TTC549 (cell line): Measurements from ENCODE around the gene SZT2.
A peak's percentile ranks its signal among the peaks of the same experiment; 100 is the strongest.

Source experiments
- FAIRE-seq: peaks from 2 replicates; lab custom pipeline; 2012; peaks lifted over from hg19 to GRCh38; lab: Jason Lieb, UNC

Gene SZT2

DNA sequence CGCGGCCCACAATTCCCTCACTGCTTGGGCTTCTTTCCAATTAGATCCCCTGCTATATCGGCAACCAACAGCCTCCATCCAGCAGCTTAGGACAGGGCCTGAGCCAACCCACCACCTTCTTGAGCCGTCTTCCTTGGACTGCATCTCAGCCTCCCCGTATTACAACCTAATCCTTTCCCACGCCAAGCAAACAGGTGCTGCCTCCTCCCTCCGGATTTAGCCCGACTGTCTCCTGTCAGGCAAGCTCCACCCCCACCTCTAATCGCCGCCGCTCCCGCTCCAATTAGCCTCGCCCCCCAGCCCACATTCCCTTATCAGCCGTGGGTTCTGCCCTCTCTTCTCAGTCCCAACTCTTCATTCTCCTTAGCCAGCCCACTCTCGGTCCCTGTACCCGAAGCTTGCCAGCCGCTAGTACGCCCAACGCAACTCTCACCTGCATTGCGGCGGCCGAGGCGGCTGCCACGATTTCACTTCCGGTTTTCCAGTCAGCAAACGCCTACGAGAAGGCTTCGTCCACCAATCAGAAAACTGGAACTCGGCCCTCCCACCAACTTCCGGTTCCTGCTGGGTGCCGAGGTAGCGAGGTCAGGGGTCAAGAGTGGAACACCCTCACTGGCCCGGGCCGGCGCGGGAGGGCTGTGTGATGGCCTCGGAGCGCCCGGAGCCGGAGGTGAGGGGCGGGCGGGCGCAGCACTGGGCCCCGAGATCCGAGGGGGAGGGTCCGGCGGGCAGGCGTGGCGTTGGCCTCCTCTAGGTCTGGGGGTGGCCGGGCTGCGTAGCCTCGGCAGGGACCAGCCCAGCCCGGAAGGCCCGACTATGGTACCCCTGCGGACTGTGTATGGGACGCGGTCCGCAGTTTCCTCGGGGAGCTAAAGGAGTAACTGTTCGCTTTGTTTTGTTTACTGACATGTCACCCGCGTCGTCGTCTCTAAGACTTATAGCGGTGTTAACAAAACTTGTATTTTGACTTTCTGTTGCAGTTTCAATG is at the start of gene SZT2, which contains the start of gene MED8:
TSS of gene SZT2 (plus strand) at position 574 of the 988 bp plus-strand sequence. CDS start at position 644, 70 bp downstream.
TSS of gene MED8 (minus strand) at position 475 of the 988 bp plus-strand sequence. CDS start at position 439, 36 bp downstream.
- no peak for FAIRE-seq

DNA sequence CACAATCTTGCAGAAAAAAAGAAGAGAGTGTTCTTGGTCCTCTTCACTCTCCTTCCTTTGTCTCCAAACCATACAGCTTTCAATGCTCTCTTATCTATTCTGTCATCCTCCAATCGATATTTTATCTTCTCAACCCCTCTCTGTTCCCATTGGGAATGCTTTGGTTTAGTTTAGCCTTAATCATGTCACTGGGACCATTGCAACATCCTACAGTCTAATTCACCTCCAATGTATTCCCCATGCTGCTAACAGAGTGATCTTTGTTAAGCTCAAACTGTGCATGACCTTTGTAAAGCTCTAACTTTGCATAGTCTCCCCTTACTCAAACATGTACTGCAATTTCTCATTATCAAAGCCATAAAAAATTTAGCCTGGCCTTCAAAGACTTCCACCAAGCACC is 49.1 kb upstream of the SZT2 start:
- FAIRE-seq = no peak

DNA sequence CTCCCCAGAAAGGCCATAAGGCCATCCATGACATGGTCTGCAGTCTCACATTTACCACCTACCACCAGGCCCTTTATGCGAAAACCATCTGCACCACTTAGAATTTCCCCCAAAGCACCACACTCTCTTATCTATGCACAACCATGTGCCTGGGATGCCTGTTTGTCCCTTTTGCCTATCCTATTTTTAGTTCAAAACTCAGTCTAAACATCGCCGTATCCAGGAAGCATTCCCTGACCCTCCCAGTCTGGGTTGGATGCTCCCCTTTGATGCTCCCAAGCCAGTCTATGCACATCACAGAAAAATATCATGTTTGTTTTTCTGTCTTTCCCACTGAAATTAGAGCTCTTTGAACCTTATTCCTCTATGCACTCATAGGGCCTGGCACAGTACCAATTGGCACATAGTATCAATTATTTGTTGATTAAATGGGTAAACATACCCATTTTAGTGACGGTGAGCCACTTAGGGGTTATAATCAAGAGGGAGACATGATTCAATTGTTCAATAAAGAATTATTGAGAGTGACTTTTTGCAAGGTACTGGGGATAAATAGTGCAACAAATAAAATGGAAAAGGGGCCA is 45.3 kb upstream of the SZT2 start:
- no peak for FAIRE-seq

DNA sequence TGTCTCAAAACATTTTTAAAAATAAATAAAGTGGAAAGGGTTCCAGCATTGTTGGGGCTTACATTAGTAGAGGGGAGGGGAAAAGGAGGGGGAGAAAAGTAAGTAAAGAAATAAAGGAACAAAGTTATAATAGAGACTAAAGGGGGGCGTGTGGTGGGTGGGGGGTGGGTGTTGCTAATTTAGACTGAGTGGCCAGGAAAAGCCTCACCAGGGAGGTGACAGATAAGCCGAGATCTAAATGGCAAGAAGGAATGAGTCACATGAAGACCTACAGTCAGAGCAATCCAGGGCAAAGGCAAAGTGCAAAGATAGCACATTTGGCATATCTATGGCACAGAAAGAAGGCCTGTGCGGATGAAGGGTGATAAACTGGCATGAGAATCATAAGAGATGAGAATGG is 44.6 kb upstream of the SZT2 start:
- no peak for FAIRE-seq

DNA sequence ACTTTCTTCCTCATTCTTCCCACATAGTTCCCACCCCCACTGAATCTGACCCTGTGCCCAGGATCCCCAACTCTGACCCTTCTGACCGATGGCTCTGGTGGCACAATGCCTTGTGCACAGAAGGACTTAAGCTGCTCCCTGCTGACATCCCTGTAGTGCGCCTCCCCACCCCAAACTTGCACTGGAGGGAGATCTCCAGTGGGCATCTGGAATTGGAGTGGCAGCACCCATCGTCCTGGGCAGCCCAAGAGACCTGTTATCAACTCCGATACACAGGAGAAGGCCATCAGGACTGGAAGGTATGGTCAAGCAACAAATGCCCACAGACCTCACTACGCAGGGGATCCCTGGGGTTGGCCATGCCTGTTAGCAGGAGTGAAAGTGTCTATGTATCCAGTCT is 43.1 kb upstream of the SZT2 start:
- no peak for FAIRE-seq

DNA sequence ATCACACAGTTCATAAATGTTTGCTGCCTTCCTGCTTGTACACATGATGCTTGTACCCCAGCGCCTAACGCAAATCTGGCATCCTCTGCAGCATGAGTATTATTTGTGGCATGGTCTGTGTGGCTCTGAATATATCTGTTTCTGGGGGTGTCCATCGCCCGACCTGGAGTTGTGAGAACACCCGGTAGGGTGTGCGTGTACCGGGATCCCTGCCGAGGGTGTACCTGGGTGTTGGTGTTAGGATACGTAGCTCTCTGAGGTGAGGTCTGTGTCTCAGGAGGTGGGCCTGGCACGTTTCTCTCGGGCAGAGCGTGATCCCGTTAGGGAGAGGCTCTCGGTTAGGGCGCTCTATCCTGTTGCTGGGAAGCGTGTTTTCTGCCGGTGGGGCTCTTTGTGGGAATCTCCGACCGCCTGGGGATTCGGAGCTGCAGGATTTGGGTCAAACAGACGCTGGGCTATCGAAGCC is 41.3 kb upstream of the SZT2 start:
- FAIRE-seq = no peak

DNA sequence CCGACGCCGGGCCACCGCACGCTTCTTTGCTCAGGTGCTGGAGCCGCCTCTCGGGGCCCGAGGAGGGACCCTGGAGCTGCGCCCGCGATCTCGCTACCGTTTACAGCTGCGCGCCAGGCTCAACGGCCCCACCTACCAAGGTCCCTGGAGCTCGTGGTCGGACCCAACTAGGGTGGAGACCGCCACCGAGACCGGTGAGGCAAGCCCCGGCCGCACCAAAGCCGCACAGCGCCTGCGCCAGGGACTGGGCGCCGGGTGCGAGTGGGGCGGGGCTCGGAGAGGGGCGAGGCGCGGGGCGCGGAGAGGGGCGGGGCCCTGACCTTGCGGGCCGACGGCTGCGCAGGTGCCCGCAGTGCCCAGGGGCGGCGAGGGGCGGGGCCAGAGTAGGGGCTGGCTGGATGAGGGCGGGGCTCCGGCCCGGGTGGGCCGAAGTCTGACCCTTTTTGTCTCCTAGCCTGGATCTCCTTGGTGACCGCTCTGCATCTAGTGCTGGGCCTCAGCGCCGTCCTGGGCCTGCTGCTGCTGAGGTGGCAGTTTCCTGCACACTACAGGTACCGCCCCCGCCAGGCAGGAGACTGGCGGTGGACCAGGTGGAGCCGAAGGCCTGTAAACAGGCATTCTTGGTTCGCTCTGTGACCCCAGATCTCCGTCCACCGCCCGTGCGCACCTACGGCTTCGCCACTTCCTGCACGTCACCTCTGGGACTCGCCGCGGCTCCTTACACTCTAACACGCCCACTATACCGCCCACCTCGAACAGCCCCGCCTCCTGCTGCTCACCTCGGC is 40.7 kb upstream of the SZT2 start:
- FAIRE-seq = no peak

DNA sequence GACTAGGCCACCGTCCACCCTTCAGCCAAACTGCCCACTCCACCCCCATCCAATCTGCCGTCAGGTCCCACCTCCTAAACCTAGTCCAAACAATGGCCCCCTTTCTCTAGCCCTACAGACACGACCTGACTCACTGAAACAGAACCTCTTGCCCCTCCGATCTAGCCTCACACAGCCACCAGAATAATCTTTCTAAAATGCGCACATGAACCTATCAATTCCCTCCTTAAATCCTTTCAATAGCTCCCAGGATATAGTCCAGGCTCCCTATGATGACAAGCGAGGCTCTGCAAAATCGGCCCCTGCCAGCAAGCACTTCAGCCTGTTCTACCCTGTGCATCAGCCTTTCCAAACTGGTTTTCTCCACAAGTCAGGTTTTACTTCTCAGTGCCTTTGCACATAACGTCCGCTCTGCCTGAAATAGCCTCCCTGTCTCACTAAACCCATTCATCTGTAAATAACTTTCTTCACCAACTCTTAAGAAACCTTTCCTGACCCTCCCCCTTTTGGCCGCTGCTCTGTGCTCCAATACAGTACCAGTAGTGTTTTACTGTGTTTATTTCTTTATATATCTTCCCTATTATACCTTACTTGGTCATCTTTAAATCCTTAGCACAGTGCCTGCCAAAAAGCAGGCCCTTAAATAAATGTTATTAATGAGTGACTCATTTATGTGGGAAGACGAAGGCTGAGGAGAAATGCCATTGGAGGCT is 39.9 kb upstream of the SZT2 start:
- FAIRE-seq = no peak

DNA sequence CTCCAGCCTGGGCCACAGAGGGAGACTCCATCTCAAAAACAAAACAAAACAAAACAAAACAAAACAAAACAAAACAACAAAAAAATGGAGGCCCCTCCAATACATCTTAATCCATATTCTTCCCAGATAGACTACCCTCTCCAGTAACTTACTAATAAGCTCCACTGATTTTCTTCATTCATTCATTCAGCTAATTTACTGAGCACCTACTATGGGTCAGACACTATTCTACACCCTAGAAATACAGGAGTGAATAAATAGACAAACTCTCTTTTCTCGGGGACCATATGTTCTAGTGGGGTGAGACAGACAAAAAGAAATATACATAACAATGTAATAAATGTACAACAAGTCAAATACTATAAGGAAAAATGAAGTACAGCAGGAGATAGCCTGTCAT is 38.7 kb upstream of the SZT2 start:
- FAIRE-seq = no peak

DNA sequence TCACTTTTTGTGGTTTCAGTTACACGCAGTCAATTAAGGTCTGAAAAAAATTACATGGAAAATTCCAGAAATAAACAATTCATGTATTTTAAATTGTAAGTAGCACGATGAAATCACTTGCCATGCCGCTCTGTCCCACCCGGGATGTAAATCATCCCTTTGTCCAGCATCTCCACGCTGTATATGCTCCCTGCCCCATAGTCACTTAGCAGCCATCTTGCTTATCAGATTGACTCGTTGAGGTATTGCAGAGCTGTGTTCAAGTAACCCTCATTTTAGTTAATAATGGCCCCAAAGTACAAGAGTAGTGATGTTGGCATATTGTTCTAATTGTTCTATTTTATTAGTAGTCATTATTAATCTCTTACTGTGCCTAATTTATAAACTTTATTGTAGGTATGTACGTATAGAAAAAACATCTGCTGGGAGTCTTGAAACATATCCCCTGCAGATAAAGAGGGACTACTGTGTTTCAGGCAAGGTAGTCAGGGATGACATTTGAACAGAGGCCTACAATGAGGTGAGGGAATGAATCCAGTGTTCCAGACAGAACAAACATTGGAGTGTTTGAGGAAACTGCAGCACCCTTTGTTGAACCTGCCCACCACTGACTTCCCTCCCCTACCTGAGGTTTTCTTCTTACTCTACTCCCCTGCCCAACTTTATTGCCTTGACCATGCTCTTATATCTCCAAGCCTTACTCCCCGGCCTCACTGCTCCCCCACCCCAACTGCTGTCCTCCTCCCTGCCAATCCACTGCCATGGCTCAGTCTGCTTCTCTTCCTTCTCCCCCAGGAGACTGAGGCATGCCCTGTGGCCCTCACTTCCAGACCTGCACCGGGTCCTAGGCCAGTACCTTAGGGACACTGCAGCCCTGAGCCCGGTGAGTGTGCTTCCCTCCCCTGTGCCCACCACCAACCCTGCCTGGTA is 38.0 kb upstream of the SZT2 start:
- FAIRE-seq = no peak

DNA sequence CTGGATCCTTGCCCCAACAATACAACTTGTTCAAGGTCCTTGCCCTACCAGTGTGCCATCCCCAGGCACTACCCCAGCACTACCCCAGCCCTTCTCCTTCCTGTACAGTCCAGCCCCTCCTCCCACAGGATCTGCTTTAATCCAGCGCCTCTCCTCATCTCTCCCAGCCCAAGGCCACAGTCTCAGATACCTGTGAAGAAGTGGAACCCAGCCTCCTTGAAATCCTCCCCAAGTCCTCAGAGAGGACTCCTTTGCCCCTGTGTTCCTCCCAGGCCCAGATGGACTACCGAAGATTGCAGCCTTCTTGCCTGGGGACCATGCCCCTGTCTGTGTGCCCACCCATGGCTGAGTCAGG is 37.4 kb upstream of the SZT2 start:
- no peak for FAIRE-seq

DNA sequence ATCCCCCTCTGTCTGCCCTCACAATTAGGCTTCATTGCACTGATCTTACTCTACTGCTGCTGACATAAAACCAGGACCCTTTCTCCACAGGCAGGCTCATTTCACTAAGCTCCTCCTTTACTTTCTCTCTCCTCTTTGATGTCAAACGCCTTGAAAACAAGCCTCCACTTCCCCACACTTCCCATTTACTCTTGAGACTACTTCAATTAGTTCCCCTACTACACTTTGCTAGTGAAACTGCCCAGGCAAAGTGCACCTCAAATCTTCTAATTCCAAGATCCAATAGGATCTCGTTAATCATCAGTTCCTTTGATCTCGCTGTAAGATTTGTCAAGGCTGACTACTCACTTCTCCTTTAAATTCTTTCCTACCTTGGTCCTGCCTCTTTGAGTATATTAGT is 36.8 kb upstream of the SZT2 start:
- FAIRE-seq = no peak

DNA sequence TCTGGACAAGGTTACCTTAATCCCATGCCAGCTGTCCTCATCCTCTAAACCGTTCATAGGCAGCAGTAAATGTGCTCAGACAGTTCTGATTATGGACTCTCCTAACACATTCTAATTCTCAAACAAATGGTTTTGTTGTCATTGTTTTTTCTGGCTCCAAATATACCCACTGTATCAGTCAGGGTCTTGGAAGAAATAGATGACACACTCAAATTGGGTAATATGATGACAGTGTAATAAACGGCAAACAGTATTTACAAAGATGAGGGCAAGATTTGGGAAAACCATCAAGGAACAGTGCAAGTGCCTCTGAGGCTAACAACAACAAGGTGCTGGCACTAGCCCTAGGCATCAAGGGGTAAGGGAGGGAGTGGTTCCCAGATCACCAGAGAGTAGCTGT is 35.2 kb upstream of the SZT2 start:
- FAIRE-seq = no peak

DNA sequence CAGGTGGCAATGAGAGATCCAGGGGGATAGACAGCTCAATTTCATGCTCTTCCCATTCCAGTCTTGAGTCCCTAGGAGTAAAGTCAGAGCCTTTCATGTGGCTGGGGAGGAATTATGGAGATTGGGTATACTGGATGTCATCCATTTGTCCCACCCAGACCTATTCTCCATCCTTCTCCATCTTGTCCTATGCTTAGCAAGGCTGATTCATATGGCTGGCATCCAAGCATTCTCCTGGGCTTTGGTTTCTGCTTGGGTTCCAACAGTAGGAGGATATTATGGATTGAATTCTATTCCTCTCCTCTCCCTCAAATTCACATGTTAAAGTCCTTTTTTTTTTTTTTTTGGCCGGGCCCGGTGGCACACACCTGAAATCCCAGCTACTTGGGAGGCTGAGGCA is 34.8 kb upstream of the SZT2 start:
- no peak for FAIRE-seq

DNA sequence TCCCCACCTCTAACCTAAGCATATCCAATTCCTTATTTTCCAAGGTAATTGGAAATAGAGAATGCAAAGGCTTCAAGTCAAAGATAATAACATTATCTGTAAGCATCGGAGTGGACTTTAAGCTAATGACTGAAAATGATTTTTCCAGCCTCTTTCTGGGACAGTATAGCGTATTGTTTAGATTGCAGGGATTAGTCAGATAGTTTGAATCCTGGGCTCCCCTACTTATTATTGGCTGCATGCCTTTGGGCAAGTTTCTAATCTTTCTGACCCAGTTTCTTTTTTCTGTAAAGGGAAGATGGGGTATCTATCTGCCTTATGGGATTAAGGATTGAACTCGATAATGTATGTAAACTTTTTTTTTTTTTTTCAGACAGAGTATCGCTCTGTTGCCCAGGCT is 32.4 kb upstream of the SZT2 start:
- no peak for FAIRE-seq

DNA sequence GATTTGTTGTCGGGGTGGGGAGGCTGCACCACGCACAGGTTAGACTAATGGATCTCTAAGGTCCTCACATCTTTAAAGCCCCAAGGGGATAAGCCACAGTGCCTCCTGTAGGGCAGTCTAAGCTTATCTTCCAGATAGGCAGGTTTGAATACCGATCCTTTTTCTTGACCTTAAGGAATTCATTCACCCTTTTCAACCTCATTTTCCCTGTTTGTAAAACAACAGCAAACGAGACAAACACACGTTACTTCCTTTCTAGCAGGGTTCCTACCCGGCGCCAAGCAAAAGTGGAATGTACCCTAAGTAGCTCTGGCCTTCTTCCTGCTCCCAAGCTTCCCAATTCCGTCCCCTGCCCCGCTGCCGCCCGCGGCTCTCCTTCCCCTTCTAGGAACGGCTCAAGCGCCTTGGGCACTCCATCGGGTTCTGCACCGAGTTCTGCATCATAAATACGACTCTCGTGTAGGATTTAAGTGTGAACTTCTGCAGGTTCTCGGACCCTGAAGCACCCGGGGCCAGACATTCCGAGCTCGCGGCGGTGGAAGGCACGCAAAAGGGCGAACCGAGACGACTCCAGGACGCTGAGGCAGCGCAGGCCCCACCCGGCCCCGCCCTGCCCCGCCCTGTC is 31.5 kb upstream of the SZT2 start:
- no peak for FAIRE-seq

DNA sequence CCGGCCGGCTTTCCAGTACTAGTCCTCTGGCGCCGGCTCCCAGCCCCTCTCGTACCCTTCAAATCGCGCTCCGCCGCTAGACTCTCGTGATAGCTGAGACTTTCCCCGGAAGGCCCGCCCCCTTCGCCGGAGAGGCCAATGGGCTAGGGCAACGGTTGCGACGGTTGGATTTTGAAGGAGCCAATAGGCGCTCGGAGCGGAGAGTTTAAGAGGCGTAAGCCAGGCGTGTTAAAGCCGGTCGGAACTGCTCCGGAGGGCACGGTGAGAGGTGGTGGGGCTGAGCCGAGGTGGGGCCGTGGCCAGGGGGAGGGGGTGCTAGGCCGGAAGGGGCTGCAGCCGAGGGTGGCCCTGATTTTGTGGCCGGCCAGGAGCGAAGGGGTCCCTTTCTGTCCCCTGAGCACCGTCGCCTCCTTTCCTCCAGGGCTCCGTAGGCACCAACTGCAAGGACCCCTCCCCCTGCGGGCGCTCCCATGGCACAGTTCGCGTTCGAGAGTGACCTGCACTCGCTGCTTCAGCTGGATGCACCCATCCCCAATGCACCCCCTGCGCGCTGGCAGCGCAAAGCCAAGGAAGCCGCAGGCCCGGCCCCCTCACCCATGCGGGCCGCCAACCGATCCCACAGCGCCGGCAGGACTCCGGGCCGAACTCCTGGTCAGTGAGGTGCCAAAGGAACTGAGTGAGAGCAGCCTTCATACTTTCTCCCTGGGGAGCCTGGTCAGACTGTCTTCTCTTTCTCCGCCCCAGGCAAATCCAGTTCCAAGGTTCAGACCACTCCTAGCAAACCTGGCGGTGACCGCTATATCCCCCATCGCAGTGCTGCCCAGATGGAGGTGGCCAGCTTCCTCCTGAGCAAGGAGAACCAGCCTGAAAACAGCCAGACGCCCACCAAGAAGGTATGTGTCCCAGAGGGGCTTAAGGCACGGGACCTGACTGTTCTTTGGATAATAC is 30.7 kb upstream of the SZT2 start, which contains the start of gene CDC20:
TSS of gene CDC20 (plus strand) at position 236 of the 948 bp plus-strand sequence. CDS start at position 471, 235 bp downstream.
- peak; percentile 55 for FAIRE-seq

DNA sequence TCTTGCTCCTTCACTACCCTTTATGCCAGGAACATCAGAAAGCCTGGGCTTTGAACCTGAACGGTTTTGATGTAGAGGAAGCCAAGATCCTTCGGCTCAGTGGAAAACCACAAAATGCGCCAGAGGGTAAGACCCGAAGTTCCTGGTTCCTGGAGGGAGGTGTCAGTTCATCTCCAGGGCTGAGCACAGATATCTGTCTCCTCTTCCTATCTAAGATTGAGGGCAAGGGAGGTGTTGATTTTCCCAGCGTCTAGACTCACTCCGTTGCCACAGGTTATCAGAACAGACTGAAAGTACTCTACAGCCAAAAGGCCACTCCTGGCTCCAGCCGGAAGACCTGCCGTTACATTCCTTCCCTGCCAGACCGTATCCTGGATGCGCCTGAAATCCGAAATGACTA is 30.0 kb upstream of the SZT2 start:
- no peak for FAIRE-seq

DNA sequence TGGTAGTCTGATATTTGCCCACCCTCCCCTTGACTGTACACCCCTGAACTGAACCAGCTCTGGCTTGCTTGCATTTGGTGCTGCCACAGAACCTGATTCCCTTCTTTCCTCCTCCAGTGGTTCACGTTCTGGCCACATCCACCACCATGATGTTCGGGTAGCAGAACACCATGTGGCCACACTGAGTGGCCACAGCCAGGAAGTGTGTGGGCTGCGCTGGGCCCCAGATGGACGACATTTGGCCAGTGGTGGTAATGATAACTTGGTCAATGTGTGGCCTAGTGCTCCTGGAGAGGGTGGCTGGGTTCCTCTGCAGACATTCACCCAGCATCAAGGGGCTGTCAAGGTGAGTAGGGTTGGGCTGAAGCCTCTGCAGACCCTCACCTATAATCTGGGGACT is 29.1 kb upstream of the SZT2 start:
- no peak for FAIRE-seq
